Subcutaneous abdominal adipose tissue (tissue), 5 donors: Measurements from ENCODE around the gene ANKRD33B.

Experiments
- H3K27ac ChIP-seq: one replicate; pipeline ENCODE4 v1.7.0; 2013; ENCODE audit warnings: low read depth, mild to moderate bottlenecking, inconsistent platforms, low read length, moderate library complexity
- H3K27me3 ChIP-seq, 5 donors: one replicate each; pipeline ENCODE4 v1.7.0; 2013; ENCODE audit warnings: low read length in 5 of 5, inconsistent platforms in 1 of 5; ENCODE audit not compliant: control insufficient read depth in 5 of 5, insufficient read depth in 4 of 5
- H3K36me3 ChIP-seq, 5 donors: one replicate each; pipeline ENCODE4 v1.7.0; 2013; ENCODE audit warnings: low read length in 5 of 5; ENCODE audit not compliant: control insufficient read depth in 5 of 5, insufficient read depth in 5 of 5
- H3K4me1 ChIP-seq, 5 donors: one replicate each; pipeline ENCODE4 v1.7.0; 2013; ENCODE audit warnings: low read length in 5 of 5, mild to moderate bottlenecking in 3 of 5, moderate library complexity in 1 of 5; ENCODE audit not compliant: control insufficient read depth in 5 of 5, insufficient read depth in 5 of 5
- H3K4me3 ChIP-seq, 5 donors: one replicate each; pipeline ENCODE4 v1.7.0; 2013; ENCODE audit warnings: low read length in 5 of 5, low read depth in 1 of 5
- H3K9ac ChIP-seq, 5 donors: one replicate each; pipeline ENCODE4 v1.7.0; 2013; ENCODE audit warnings: low read length in 5 of 5, mild to moderate bottlenecking in 4 of 5, moderate library complexity in 3 of 5
- H3K9me3 ChIP-seq, 5 donors: one replicate each; pipeline ENCODE4 v1.7.0; 2013; ENCODE audit warnings: low read length in 5 of 5; ENCODE audit not compliant: control insufficient read depth in 5 of 5
- donor health status: healthy.
- donor health status: healthy.
- donor health status: healthy.
- donor health status: healthy.
- donor health status: healthy.

ANKRD33B gene

GRCh38 chr5:10622810-10623209 lies 58.9 kb downstream of the ANKRD33B start:
- peaks cover 0 to 7% (median 0%) of the 10 kb centered on the region in 5 donors for H3K36me3 ChIP-seq
- H3K27ac ChIP-seq = no peak overlapping the region
- H3K4me1 ChIP-seq = peaks cover 0 to 19% (median 12%) of the 10 kb centered on the region in 5 donors
- peaks cover 0 to 4% (median 0%) of the 10 kb centered on the region in 5 donors for H3K9me3 ChIP-seq
- H3K9ac ChIP-seq = no peak overlapping the region
- peaks cover 0 to 4% (median 0%) of the 10 kb centered on the region in 5 donors for H3K27me3 ChIP-seq
- H3K4me3 ChIP-seq = no peak overlapping the region

GRCh38 chr5:10623305-10623910 lies 59.5 kb downstream of the ANKRD33B start:
- Histone ChIP-seq H3K27ac (no peak overlapping the region), H3K4me1 (peaks cover 0 to 20% (median 14%) of the 10 kb centered on the region in 5 donors), H3K4me3 (no peak overlapping the region), H3K9me3 (peaks cover 0 to 4% (median 0%) of the 10 kb centered on the region in 5 donors), H3K9ac (no peak overlapping the region), H3K36me3 (peaks cover 0 to 7% (median 0%) of the 10 kb centered on the region in 5 donors), H3K27me3 (peaks cover 0 to 4% (median 0%) of the 10 kb centered on the region in 5 donors)

DNA sequence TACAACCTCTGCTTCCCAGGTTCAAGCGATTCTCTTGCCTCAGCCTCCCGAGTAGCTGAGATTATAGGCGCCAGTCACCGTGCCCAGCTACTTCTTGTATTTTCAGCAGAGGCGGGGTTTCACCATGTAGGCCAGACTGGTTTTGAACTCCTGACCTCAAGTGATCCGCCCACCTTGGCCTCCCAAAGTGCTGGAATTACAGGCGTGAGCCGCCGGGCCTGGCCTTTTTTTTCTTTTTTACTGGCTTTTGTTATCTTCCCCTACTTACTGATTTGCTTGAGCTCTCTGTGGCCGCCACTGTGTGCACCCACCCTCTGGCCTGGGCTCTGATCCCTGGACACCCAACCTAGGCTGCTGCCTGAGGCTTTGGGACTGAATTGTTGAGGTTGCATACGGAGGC lies 60.3 kb downstream of the ANKRD33B start:
- Histone ChIP-seq H3K36me3 (peaks cover 0 to 4% (median 0%) of the 10 kb centered on the region in 5 donors), H3K27me3 (peaks cover 0 to 5% (median 0%) of the 10 kb centered on the region in 5 donors), H3K27ac (no peak overlapping the region), H3K4me1 (peaks cover 0 to 20% (median 14%) of the 10 kb centered on the region in 5 donors), H3K9ac (no peak overlapping the region), H3K9me3 (peaks cover 0 to 4% (median 0%) of the 10 kb centered on the region in 5 donors), H3K4me3 (no peak overlapping the region)

GRCh38 chr5:10624679-10625078 lies 60.8 kb downstream of the ANKRD33B start:
- Histone ChIP-seq H3K36me3 (peaks cover 0 to under 1% (median 0%) of the 10 kb centered on the region in 5 donors), H3K4me1 (peaks cover 0 to 20% (median 14%) of the 10 kb centered on the region in 5 donors), H3K9me3 (peaks cover 0 to 4% (median 0%) of the 10 kb centered on the region in 5 donors), H3K4me3 (no peak overlapping the region), H3K27ac (no peak overlapping the region), H3K9ac (no peak overlapping the region), H3K27me3 (peaks cover 0 to 5% (median 0%) of the 10 kb centered on the region in 5 donors)

DNA sequence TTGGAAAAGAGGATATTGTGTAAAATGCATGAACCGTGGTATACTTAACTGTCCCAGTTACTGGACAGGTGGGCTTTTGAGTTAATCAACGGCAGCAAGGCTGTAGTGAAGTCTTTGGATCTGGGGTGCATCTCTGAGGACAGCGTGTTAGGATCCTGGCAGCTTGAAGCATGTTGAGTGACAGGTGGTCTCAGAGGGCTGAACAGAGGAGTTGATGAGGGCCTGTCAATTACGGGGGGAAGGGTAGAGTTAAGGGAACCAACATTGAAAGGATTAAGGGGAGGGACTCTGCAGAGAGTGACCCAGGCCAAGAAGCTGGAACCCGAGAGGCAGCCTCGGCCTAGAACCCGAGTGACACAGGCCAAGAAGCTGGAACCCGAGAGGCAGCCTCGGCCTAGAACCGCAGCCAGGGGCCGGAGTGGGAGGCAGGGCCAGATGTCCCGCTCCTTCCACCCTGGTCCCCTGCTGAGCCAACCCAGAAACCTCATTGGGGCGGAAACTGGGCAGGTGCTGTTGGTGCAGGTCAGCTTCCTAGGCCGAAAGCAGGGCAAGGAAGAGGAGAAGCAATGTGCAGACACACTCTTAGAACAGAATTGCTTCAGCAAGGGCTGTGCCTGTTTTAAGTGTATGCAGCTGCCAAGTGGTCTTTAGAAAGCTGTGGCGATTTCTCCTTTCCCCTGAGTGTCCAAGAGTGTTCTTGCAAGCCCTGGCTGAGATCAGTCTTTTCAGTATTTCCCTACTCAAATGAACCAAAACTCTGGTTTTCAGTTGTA lies 62.0 kb downstream of the ANKRD33B start:
- Histone ChIP-seq H3K36me3 (no peaks in the 10 kb centered on the region), H3K9me3 (peaks cover 0 to 3% (median 0%) of the 10 kb centered on the region in 5 donors), H3K27me3 (peaks cover 0 to 9% (median 0%) of the 10 kb centered on the region in 5 donors), H3K4me3 (no peak overlapping the region), H3K9ac (no peak overlapping the region), H3K27ac (no peak overlapping the region), H3K4me1 (peaks cover 0 to 20% (median 14%) of the 10 kb centered on the region in 5 donors)

DNA sequence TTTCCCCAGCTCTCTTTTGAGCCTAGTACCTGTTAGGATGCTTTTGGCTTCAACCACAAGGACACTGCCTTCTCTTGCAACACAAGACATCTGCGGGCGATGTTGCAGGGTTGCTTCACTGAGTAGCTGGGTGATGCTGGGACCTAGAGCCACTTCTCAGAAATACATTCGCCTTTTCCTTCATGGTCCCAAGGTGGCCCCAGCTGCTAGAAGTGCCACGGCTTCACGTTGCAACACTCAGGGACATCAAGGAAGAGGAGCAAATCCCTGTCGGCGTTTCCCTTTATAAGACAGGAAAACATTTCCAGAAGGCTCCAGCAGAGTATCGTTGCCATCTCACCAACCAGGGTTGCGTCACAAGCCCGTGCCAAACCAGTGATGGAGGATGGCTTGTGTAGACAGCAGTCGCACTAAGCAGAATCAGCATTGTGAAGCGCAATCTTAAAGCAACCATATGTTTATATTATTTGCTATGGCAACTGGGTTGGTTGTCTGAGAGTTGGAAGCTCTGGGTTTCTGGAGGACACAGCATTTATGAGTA lies 62.7 kb downstream of the ANKRD33B start:
- Histone ChIP-seq H3K4me1 (peaks cover 0 to 26% (median 14%) of the 10 kb centered on the region in 5 donors), H3K36me3 (no peaks in the 10 kb centered on the region), H3K27ac (no peak overlapping the region), H3K9me3 (no peaks in the 10 kb centered on the region), H3K4me3 (no peak overlapping the region), H3K9ac (no peak overlapping the region), H3K27me3 (peaks cover 0 to 9% (median 0%) of the 10 kb centered on the region in 5 donors)

DNA sequence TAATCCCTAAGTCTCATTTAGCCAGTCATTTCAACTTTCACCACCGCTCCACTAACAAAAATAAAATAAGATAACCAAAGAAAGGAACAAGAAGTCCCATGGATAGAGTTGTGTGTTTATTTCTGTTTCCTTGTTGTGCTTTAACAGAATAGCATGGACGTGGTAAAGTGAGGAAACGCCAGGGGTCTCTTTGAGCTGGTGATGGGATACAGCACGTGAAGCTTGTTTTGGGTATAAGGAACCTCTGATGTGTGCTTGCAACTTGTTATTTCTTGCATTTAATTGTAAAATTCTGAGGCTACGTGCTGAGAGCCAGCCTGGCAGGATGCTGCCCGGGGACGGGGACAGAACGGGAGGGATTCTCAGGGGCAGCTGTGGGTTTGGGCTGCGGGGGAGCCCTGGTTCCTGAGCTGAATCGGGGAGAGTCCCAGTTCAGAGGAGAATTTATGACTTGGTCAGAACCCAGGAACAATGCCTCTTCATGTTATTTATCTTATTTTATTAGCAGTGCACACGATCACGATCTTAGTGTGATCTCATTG lies 63.4 kb downstream of the ANKRD33B start:
- H3K27ac ChIP-seq = no peak overlapping the region

GRCh38 chr5:10628601-10629000 lies 64.7 kb downstream of the ANKRD33B start:
- Histone ChIP-seq H3K4me3 (no peak overlapping the region), H3K4me1 (peaks cover 0 to 40% (median 18%) of the 10 kb centered on the region in 5 donors), H3K36me3 (no peaks in the 10 kb centered on the region), H3K27me3 (peaks cover 0 to 12% (median 0%) of the 10 kb centered on the region in 5 donors), H3K27ac (no peak overlapping the region), H3K9ac (no peak overlapping the region), H3K9me3 (no peaks in the 10 kb centered on the region)

More for the DNA sequence above, 63.4 kb downstream of the ANKRD33B start:
- Histone ChIP-seq H3K27me3 (peaks cover 0 to 12% (median 0%) of the 10 kb centered on the region in 5 donors), H3K9ac (no peak overlapping the region), H3K4me1 (peaks cover 0 to 31% (median 14%) of the 10 kb centered on the region in 5 donors), H3K4me3 (peak overlapping the region in 4 of 5 donors; percentile 39 to 49 (median 46)), H3K36me3 (no peaks in the 10 kb centered on the region), H3K9me3 (no peaks in the 10 kb centered on the region)

DNA sequence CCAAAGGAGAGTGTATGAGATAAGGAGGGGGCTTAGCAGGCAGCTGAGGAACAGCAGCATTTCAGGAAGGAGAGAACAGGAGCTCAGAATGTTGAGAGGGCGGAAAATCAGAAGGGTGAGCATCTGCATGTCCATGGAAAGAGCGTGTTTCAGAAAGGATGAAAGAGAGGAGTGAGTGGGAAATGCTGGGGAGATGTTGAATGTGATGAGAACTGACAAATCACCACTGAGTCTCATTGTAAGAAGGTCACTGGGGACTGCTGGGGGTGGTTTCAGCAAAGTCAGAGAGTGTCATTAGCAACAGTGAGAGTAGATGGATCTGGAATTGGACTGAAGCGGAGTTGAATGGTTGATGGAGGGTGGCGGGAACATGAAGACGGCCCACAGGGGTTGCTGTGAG lies 65.8 kb downstream of the ANKRD33B start:
- H3K9me3 ChIP-seq = no peaks in the 10 kb centered on the region
- H3K27ac ChIP-seq = no peak overlapping the region
- no peaks in the 10 kb centered on the region for H3K36me3 ChIP-seq
- H3K4me3 ChIP-seq = no peak overlapping the region
- H3K9ac ChIP-seq = no peak overlapping the region
- H3K4me1 ChIP-seq = peaks cover 0 to 44% (median 18%) of the 10 kb centered on the region in 5 donors
- peaks cover 0 to 12% (median 0%) of the 10 kb centered on the region in 5 donors for H3K27me3 ChIP-seq
